Astrocyte of the cerebellum (primary cell): ENCODE results near the gene SLC2A9.

Source experiments
- DNase-seq: peaks from one replicate; pipeline ENCODE4 v3.0.0-alpha.2; 2011; ENCODE audit warnings: low read depth
- H3K4me3 ChIP-seq: 2 replicates; pipeline ENCODE4 v1.5.1; 2011; ENCODE audit warnings: mild to moderate bottlenecking, low read depth, low read length, moderate library complexity
- in situ Hi-C: cut with HindIII; loops from 2 replicates; pipeline ENCODE4 v1.10.0; 2017; ENCODE audit warnings: low sequenced_read_pairs
- TF ChIP-seq, protein P1 (sequence below): IDR thresholded peaks from 2 replicates; pipeline ENCODE4 v1.5.1; 2012; ENCODE audit warnings: low read length, low read depth, moderate library complexity, mild to moderate bottlenecking; ENCODE audit errors: missing control alignments

The SLC2A9 gene

DNA sequence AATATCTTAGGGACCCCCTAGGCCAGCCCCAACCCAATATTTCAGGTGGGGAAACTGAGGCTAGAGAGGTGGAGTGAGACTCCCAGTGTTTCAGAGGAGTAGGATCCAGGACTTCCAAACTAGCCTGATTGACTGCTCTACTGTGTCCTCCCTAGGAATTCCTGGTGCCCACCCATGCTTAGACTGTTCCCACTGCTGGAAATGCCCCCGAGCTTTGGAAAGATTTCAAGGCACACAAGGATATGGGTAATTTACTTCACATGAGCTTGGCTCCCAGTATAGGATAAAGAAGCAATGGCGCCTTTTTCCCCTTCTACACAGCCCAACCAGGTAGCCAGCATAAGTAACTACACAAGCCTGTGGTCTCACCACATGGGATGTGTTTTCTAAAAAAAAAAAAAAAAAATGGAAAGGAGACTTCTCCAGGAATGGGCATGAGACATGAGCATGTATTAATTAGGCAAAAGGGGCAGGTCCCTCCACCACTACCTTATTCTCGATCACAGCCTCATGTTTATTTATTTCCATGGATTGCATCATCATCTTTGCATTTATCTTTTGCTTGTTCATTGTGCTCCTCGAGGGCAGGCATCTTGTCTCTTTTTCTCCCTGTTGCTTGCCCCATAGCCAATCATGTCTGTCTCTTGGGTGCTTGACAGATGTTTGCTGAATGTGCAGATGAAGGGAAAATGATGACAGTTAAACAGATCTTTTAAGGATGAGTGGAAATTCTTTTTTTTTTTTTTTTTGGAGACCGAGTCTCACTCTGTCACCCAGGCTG, 173.1 kb downstream of the SLC2A9 start:
- DNase-seq: no peak
- no peak overlapping the region for H3K4me3 ChIP-seq
- in situ Hi-C loops: no loop called here
- TF ChIP-seq, protein P1, sequence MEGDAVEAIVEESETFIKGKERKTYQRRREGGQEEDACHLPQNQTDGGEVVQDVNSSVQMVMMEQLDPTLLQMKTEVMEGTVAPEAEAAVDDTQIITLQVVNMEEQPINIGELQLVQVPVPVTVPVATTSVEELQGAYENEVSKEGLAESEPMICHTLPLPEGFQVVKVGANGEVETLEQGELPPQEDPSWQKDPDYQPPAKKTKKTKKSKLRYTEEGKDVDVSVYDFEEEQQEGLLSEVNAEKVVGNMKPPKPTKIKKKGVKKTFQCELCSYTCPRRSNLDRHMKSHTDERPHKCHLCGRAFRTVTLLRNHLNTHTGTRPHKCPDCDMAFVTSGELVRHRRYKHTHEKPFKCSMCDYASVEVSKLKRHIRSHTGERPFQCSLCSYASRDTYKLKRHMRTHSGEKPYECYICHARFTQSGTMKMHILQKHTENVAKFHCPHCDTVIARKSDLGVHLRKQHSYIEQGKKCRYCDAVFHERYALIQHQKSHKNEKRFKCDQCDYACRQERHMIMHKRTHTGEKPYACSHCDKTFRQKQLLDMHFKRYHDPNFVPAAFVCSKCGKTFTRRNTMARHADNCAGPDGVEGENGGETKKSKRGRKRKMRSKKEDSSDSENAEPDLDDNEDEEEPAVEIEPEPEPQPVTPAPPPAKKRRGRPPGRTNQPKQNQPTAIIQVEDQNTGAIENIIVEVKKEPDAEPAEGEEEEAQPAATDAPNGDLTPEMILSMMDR: no peak

DNA sequence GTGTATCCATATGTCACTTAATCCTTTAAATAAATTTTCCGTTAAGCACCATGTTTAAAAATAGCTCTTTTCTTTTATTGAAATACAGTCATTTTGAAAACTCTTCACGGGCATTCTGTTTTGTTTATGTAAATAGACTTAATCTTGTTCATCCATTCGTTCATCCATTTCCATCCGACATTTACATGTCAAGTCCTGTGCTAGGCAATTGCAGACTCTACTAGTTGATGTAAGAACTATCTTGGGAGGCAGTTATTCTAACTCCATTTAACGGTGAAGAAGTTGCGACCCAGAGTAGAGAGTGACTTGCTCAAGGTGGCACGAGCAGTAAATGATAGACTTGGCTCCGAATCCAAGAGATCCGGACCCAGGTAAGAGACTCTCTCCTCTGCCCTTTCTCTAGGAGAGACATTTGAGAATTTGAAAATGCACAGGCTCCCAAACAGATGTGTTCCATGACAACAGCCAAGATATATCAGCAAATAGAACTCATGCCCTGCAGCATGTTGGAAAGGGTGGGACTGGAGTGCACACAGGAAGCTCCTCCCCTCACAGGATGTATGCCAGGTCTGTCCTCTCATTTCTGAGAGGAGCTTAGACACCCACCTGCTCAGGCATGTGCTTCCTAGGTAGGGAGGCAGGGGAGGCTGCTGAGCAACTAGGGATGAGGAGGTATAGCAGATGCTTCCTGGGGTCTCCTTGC, 175.4 kb downstream of the SLC2A9 start:
- TF ChIP-seq, protein P1: no peak
- in situ Hi-C loops: no loop called here
- no peak for DNase-seq
- H3K4me3 ChIP-seq: no peak overlapping the region

DNA sequence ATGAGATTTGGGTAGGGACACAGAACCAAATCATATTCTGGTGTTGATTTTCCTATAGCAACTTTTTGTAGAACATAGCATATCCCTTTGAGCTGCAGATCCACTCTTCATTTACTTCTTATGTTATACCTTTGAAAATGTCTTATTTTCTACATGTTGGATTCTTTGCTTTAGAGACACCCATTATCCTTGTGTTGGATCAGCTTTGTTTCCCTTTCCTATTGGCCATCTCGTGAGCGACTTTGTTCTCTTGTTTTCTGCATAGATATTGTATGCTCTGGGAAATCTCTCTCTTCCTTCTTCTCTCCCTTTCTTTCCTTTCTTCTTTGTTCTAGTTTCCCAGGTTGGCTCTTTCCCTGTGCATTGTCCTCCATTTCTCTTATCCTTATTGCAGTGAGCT, 180.2 kb downstream of the SLC2A9 start:
- no peak overlapping the region for H3K4me3 ChIP-seq
- no peak for DNase-seq
- TF ChIP-seq, protein P1: no peak
- in situ Hi-C loops: no loop called here

DNA sequence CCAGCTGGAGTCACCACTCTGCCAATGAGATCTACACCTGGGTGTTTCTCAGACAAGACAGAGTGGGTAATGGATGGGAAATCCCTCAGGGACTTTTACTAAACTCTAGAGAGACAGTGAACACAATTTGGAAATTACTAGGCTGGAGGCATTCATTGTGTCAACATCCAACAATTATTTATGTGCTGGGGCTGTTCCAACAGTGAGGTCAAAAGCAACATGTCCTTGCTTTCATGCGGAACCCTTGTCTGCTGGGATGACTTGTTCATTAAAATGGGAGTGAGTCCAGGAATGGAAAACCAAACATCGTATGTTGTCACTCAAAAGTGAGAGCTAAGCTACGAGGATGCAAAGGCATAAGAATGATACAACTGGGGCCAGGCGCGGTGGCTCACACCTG, 185.9 kb downstream of the SLC2A9 start:
- TF ChIP-seq, protein P1: no peak
- in situ Hi-C loops: no loop called here
- no peak overlapping the region for H3K4me3 ChIP-seq
- DNase-seq: no peak

DNA sequence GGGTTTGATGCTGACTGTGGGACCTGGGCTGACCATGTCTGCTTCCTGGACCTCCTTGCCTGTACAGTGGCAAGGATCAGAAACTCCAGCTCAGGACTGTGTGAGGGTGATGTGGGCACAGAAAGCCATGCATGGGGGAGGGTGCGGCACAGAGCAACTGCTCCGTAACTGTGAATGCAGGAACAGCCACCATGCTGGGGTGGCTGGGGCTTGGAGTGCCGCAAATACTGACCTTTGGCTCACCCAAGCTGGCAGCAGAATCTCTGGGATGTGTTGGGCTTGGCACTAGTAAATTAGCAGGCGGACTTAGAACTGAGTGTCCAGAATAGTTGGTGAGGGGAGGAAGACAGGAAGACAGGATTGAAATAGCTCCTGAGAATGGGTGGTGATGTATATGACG, 187.9 kb downstream of the SLC2A9 start:
- H3K4me3 ChIP-seq: no peak overlapping the region
- TF ChIP-seq, protein P1: no peak
- DNase-seq: no peak
- in situ Hi-C loops: no loop called here

DNA sequence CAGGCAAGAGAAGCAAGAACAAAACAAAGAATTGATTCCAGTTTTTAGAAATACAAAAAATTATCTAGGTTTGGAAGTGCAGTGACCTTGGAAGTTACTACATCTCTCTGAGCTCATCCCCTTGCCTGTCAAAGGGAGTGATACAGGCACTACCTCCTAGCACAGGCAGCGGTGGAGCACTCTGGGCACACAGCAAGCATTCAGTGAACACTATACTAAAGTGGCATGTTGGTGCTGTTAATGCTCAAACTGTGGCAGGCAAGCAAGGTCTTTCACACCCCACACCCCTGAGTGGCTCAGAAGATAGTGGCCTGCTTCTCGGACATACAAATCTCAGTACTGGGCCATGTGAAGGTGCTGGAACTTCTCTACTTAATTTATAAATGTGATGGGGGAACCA, 188.7 kb downstream of the SLC2A9 start:
- no peak for DNase-seq
- no peak overlapping the region for H3K4me3 ChIP-seq
- TF ChIP-seq, protein P1: no peak
- in situ Hi-C loops: no loop called here
